GM18951 (cell line): ENCODE measurements around the gene ATG13.
"Not testable (repeated sequence)": the region's sequence is repeated elsewhere in the genome, so short reads cannot be mapped to it uniquely, and the experiment has no call there.

ENCODE experiments used
- POLR2A ChIP-seq: IDR thresholded peaks from 4 replicates; pipeline ENCODE4 v1.6.1; 2011; ENCODE audit warnings: mild to moderate bottlenecking; ENCODE audit not compliant: insufficient read length, insufficient read depth; ENCODE audit errors: extremely low read depth
- in situ Hi-C: fragments of 300-500 bp; cut with MboI; formaldehyde crosslinking; loops from one replicate; pipeline ENCODE4 v1.12.0; 2022; ENCODE audit warnings: low sequenced_read_pairs, mixed read lengths, inconsistent platforms; ENCODE audit not compliant: unreplicated experiment

ATG13 gene

DNA sequence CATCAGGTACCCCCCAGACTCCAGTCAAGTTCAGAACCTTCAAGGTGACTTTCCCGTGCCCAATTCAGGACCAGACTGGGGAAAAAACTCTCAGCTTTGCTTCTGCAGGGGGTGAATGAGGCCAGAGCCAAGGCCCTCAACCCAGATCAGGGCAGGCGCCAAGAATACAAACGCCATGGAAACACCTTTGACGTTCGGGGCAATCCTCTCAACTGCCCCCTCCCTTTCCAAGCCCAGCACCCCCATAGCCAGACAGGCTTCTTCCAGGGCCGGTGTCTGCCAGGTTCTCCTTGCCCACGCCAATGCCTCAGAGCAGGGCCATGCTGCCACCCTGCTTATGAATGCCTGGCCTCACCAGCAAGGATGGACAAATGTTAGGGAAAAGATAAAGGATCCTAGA, 77.3 kb downstream of the ATG13 start:
- in situ Hi-C loops = no loop called here
- no peak for TF ChIP-seq POLR2A

DNA sequence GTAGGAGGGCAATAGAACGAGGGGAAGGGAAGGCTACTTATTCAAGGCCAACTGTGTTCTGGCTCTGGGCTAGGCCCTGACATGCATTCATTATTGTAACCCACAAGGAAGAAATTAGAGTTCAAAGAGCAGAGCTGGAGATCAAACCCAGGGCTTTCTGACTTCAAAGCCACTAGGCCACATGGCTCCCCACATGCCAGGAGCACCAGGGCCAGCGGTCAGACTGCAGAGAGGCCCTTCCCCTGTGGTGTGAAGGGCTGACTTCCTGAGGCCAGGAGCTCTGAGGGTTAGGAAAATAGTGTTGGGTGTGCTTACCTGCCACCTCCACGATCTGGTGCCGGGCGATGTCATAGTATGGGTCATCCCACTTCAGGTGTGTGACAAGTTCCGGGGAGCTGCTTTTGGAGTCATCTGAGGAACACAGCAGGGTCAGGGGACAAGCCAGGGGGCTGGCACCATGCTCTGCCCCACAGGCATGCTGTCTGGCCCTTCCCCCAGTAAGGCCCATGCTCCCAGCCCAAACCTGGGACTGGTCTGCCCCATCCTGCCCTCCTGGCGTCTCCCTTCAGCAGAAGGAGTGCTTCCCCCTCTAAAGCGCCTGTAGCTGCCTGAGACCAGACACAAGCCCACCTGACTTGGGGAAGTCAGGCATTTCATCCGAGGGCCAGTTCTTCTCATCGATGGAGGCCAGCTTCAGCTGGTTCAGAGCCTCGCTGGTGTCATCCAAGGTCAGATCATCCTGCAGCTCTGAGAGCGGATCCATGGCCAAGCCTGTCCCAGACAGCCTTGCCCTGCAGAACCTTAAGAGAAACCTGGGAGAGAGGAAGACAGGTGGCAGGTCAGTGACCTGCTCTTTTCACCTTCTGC, 78.2 kb downstream of the ATG13 start:
- in situ Hi-C loops = no loop called here

DNA sequence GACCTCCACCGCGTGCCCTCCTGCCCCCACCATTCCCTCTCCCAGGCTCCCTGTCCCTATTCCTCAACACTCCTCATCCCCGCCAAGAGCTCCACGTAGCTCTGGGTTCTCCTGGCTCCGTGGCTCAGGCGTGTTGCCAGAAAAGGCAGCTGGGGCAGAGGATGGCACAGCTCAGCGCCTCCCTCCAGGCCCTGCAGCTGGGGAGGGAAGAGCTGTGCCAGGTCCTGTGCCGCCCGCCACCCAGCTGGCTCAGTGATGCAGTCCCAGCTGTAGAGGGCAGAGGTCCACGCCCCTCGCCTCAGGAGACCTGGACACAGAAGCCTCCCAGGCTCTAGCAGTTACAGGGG, 78.8 kb downstream of the ATG13 start:
- in situ Hi-C loops = no loop called here

More for the DNA sequence above, 78.2 kb downstream of the ATG13 start:
- TF ChIP-seq POLR2A = no peak

DNA sequence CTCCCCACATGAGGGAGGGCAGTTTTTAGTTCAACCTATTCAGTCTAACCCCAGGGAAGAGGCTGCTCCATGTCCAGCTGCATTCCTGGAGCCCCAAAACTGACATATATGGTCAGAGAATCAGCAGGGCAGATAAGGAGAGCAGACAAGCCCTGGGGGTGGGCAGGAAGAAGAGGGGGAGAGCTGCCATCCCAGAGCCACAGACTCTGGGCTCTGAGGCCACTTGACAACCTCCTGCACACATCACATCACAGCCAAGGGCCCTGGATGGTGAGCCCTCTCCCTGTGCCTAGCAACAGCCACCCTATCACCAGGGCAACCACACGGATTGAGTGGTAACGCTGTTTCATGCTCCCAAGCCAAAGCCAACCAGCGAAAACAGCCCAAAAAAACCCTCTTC, 80.0 kb downstream of the ATG13 start:
- in situ Hi-C loops = no loop called here
- TF ChIP-seq POLR2A = no peak

More for the DNA sequence above, 78.8 kb downstream of the ATG13 start:
- no peak for TF ChIP-seq POLR2A

DNA sequence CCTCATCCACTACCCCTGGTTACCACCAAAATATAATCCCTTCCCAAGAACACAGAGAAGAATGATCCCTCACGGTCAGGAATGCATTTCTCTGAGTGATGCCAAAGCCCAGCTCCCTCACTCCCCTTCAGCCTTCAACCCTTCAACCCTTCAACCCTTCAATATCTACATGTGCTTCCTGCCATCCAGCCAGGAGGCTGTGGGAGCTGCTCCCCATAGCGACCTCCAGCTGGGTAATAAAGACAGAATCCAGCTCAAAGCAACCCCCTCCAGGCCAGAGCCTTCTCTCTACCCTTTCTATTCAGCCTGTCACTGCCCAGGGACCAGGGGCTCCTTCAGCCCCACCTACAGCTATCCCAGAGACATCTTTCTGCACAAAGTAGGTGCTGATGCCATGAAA, 80.4 kb downstream of the ATG13 start:
- in situ Hi-C loops = no loop called here
- TF ChIP-seq POLR2A = no peak

DNA sequence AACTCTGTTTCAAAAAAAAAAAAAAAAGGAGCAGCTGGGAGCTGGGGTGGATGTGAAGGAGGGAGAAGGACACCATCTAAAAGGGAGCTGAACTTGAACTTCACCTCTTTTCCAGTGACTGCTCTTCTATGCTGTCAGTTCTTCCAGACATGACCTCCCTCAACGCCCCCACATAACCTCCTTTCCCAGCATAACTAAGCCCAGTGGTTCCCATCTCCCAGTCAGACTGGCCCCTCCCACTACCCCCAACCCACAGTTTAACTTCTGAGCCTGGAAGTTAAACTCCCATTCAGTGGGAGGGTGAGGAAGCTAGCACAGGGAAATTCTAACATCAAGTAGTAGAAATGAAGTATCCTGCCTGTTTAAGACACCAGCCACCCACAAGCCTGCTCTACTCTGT, 81.2 kb downstream of the ATG13 start:
- in situ Hi-C loops = no loop called here
- no peak for TF ChIP-seq POLR2A

DNA sequence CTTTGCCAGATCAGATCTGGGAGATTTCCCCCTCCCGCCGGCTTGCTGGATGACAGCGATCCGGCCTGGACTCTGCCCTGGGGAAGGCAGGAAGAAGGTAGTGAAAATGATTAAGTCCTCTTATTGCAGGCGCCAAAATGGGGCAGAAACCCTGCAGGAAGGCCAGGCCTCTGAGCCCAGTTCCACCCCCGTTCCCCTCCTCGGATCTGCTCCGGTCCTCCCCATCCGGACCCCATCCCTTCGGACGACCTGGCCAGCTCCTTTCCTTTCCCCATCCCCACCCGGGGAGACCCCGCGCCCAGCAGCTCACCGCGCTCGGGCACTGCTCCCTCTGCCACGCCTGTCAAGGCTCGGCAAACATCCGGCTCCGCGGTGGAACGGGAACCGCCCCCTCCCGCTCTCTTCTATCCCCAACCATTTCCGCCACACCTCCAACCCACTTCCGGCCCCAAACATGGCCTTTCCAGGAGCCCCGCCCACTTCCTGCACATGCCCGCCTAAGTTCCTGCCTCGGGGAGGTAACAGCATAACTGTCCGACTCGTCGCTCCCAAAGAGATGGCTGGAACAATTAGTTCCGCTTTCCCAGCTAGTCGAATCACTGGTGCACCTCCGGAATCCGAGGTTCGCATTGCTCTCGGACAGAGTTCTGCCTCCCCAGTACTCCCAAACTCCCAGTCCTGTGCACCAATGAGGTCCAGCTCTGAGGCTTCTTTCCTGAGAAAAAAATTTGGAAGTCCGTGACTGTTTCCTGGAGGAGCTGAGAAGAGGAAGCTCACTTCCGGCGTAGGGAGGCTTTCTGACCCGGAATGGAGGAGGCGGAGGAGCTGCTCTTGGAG, 83.1 kb downstream of the ATG13 start, which contains the start of the genes ARHGAP1 and ZNF408:
Gene ARHGAP1 (minus strand): TSS at position 379 of the 837 bp plus-strand sequence. CDS start 4,512 bp downstream, outside the sequence.
Gene ZNF408 (plus strand): TSS at position 791 of the 837 bp plus-strand sequence. CDS start 17 bp downstream, at position 808.
- in situ Hi-C loops = no loop called here
- peak; percentile 87 for TF ChIP-seq POLR2A

DNA sequence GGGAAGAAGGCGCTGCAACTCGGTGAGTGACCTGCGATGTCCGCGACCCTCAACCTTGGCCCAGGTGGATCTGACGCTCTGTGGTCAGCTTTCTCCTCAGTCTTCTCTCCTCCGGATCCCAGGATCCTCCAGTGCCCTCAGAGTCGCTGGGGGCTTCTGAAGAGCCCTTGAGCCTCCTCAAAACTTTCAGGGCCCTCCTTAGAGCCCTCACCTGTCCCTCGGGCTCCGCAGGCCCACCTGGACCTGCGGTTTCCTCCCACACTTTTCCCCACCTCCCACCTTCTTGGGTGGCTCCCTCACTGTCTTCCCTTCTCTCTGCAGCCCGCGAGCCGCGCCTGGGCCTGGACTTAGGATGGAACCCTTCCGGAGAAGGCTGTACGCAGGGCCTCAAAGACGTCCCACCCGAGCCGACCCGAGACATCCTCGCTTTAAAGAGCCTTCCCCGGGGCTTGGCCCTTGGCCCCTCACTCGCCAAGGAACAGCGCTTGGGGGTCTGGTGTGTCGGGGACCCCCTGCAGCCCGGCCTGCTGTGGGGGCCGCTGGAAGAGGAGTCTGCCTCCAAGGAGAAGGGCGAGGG, 83.8 kb downstream of the ATG13 start:
- peak; percentile 8 for TF ChIP-seq POLR2A

DNA sequence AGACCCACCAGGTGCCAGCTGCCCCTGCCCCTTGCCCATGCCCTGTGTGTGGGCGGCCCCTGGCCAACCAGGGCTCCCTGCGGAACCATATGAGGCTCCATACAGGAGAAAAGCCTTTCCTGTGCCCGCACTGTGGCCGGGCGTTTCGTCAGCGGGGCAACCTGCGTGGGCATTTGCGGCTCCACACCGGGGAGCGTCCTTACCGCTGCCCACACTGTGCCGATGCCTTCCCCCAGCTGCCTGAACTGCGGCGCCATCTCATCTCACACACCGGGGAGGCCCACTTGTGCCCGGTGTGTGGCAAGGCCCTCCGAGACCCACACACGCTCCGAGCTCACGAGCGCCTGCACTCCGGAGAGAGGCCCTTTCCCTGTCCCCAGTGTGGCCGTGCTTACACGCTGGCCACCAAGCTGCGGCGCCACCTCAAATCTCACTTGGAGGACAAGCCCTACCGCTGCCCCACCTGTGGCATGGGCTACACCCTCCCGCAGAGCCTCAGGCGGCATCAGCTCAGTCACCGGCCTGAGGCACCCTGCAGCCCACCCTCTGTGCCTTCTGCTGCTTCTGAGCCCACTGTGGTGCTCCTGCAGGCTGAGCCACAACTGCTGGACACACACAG, 87.8 kb downstream of the ATG13 start:
- no peak for TF ChIP-seq POLR2A
- in situ Hi-C loops = no loop called here

More for the DNA sequence above, 83.8 kb downstream of the ATG13 start:
- in situ Hi-C loops = no loop called here

DNA sequence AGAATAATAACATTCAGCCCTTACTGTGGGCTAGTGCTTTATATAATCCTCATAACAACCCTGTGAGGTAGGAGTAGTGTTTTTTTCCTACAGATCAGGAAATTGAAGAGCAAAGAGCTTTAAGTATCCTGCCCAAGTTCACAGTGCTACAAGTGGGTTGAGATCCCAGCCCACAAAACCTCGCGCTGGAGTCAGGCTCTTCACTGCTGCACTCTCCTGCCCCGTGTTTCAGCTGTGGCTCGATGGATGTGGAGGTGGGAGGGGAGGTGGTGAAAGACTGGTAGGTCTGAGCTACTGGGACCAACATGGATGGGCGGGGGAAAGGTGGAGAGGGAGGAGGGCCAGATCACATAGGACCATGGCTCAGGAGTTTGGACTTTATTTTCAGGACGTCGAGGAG, 89.5 kb downstream of the ATG13 start:
- no peak for TF ChIP-seq POLR2A
- in situ Hi-C loops = no loop called here

DNA sequence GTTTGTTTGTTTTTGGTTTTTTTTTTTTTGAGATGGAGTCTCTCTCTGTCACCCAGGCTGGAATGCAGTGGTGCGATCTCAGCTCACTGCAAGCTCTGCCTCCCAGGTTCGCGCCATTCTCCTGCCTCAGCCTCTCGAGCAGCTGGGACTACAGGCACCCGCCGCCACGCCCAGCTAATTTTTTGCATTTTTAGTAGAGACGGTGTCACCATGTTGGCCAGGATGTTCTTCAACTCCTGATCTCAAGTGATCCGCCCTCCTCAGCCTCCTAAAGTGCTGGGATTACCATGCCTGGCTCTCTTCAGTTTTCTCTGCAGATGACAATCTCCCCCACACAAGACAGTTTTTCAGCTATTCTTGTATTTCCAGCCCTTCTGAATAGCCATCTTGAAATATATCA, 92.0 kb downstream of the ATG13 start:
- in situ Hi-C loops = not testable (repeated sequence)

DNA sequence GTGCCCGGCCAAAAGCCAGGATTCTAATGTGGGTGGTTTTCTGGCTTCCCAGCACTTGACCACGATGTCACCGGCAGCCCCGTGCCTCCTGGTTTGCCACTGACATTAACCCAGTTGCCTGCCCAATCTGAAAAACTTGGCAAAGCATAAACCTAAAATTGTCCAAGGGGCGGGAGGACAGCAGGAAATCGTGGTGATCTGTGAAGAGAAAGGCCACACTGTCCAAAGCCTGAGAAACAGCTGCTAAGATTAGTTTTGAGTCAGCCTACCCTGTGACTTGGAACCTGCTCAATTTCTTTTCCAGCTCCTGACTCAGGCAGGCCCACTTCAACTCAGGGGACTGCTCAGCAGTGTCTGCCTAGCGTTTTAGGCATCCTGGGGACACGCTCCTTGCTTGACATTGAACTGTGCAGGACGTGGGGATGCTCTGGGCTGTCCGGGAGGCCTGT, 93.5 kb downstream of the ATG13 start:
- in situ Hi-C loops = loop anchor here (10.0 kb wide), 1 partner anchor 276 kb away; no protein-coding TSS in a partner anchor
- TF ChIP-seq POLR2A = no peak

DNA sequence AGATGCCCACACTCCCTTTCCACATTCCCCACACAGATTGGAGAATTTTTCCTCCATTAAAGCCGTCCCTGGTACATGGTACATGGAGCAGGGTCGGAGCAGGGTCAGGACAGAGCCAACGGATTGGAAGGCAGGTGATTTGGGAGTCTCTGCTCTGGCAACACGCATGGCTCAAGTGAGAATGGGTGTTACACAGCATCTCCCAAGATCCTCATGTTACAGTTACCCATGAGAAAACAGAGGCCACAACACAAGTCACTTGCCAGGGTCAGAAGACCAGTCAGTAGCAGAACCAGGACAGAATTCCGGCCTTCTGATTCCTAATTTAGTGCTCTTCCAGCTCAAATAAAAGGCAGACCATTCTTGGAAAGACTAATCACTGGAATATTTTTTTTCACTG, 94.0 kb downstream of the ATG13 start:
- in situ Hi-C loops = loop anchor here (10.0 kb wide), 1 partner anchor 277 kb away; no protein-coding TSS in a partner anchor
- no peak for TF ChIP-seq POLR2A
